ENCODE measurements around the gene GSE1. TPM values are rescaled to one million over a fixed set of nuclear protein-coding genes. Genes with fewer than 3 reads are reported as not detected.
A peak's percentile ranks its signal among the peaks of the same experiment; 100 is the strongest.

The GSE1 gene
- total and polyA plus RNA-seq, 5 donors from 2014 or later = 0.38 to 17.1 (median 0.55) TPM

DNA sequence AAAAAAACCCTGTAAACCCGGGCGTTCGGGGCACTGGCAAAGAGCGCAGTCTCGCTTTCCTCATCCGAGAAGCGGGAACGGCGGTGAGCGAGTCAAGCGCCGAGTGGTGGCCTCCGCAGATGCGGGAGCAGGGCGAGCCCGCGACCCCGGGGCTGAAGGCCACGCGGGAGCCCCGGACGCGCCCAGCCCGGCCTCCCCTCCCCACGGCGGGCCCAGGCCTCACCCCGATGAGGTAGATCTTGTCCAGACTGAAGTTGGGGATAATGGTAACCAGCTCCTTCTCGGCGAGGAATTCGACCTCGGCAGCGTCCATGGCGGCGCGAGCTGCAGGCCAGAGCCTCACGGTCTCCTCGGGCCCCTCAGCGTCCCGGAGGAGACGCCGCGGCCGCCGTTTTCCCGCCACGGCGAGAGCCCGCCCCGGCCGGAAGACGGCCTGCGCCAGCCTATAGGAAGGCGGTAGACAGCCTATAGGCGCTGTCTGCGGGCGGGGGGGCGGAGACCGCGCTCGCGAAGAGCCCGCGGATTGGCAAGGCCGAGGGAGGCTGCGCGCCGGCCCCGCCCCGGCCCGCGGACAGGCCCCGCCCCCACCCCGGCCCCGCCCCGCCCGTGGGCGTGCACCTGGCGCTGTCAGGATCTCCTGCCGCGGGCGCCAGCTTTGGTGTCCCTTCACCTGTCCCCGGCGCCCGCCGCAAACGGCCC, 75.6 kb downstream of the GSE1 start, which contains the start of gene GINS2:
GINS2 (minus strand) TSS at position 369 of the 699 bp plus-strand sequence; CDS start at position 313, 56 bp downstream.
- H3K27me3 Mint-ChIP-seq = peaks cover 20% of the 10 kb centered on the region
- DNase-seq (peak; percentile 88 to 94 (median 89)), ATAC-seq (ENCODE audit: low read depth in 2 of 2) (peak; percentile 100)
- H3K36me3 ChIP-seq (ENCODE audit: control insufficient read depth, insufficient read depth, low read length) = no peaks in the 10 kb centered on the region
- H3K4me3 ChIP-seq (ENCODE audit: low read depth, low read length) = peak within 1 kb of the TSS; percentile 48
- no peaks in the 10 kb centered on the region for H3K9me3 Mint-ChIP-seq
- no peaks in the 10 kb centered on the region for H3K9me3 ChIP-seq (ENCODE audit: control insufficient read depth in 2 of 2, low read length in 2 of 2)
- H3K36me3 Mint-ChIP-seq = peaks cover 4% of the 10 kb centered on the region
- peaks cover 19% of the 10 kb centered on the region for H3K4me1 ChIP-seq (ENCODE audit: control insufficient read depth, insufficient read depth, low read length, poor library complexity, severe bottlenecking)
- peak within 1 kb of the TSS; percentile 78 to 91 (median 83) for H3K4me3 Mint-ChIP-seq
- peaks cover 5% of the 10 kb centered on the region for H3K27me3 ChIP-seq (ENCODE audit: control insufficient read depth, insufficient read depth, low read length)
- peaks cover 0 to 17% (median 8%) of the 10 kb centered on the region in 4 donors for H3K4me1 Mint-ChIP-seq
- no peak within 1 kb of the TSS for H3K27ac ChIP-seq (ENCODE audit: insufficient read depth, low read length, poor library complexity, severe bottlenecking)
- H3K27ac Mint-ChIP-seq = no peak within 1 kb of the TSS

DNA sequence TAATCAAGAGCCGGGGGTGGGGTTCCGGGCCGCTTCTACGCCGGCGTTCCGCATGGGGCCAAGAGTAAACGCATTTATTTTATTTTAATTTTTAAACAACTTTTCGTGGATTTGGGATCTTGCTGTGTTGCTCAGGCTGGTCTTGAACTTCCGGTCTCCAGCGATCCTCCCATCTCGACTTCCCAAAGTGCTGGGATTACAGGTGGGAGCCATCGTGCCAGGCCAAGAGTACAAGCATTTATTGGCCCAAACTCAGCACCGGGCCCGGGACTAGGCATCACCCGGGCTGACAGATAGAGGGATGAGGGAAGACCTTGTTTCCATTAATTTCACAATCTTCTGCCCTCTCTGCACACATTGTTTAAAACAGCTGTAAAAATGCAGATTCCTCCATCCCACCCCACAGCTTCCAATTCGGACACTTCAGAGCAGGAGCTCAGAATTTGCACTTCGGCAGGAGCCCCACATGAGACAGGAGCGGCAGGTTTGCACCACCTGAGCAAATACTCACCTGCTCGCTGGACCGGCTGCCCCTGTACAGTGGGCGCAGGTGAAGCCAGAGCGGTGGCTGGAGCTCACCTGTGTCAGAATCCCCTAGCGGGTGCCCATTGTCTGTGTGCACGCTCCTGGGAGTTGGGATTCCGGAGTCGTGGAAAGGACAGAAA, 76.3 kb downstream of the GSE1 start:
- H3K36me3 ChIP-seq (ENCODE audit: control insufficient read depth, insufficient read depth, low read length) = no peaks in the 10 kb centered on the region
- Mint-ChIP-seq H3K27ac (no peak overlapping the region), H3K4me1 (peaks cover 0 to 17% (median 7%) of the 10 kb centered on the region in 4 donors), H3K4me3 (peak overlapping the region in 2 of 4 donors; percentile 72), H3K36me3 (peaks cover 2% of the 10 kb centered on the region), H3K27me3 (peaks cover 25% of the 10 kb centered on the region), H3K9me3 (no peaks in the 10 kb centered on the region)
- peaks cover 5% of the 10 kb centered on the region for H3K27me3 ChIP-seq (ENCODE audit: control insufficient read depth, insufficient read depth, low read length)
- H3K27ac ChIP-seq (ENCODE audit: insufficient read depth, low read length, poor library complexity, severe bottlenecking) = no peak overlapping the region
- H3K4me1 ChIP-seq (ENCODE audit: control insufficient read depth, insufficient read depth, low read length, poor library complexity, severe bottlenecking) = peaks cover 19% of the 10 kb centered on the region
- no peaks in the 10 kb centered on the region for H3K9me3 ChIP-seq (ENCODE audit: control insufficient read depth in 2 of 2, low read length in 2 of 2)
- H3K4me3 ChIP-seq (ENCODE audit: low read depth, low read length) = peak overlapping the region; percentile 41
- DNase-seq = no peak
- no peak for ATAC-seq (ENCODE audit: low read depth in 2 of 2)

DNA sequence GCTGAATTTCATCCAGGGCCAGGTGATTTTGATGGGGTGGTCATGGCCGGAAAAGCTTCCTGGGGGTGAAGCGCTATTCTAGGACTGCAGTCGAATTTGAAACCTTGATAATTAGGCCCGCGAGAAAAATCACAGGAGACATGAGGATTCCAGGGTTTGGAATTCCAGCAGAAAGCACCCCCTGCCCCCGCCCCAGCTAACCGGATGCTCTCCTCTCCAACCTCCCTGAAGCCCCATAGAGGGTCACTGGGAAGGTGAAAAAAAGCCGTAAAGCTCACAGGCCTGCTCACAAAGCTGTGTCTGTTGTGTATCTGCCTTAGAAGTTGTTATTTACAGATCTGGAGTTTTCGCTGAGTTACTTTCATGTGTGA, 76.8 kb downstream of the GSE1 start:
- Histone ChIP-seq H3K9me3 (ENCODE audit: control insufficient read depth in 2 of 2, low read length in 2 of 2) (no peaks in the 10 kb centered on the region), H3K4me3 (ENCODE audit: low read depth, low read length) (no peak overlapping the region), H3K27me3 (ENCODE audit: control insufficient read depth, insufficient read depth, low read length) (peaks cover 5% of the 10 kb centered on the region), H3K4me1 (ENCODE audit: control insufficient read depth, insufficient read depth, low read length, poor library complexity, severe bottlenecking) (peaks cover 19% of the 10 kb centered on the region), H3K36me3 (ENCODE audit: control insufficient read depth, insufficient read depth, low read length) (no peaks in the 10 kb centered on the region), H3K27ac (ENCODE audit: insufficient read depth, low read length, poor library complexity, severe bottlenecking) (no peak overlapping the region)
- Mint-ChIP-seq H3K9me3 (no peaks in the 10 kb centered on the region), H3K27me3 (peaks cover 30% of the 10 kb centered on the region), H3K4me3 (peak overlapping the region in 3 of 4 donors; percentile 33 to 59 (median 43)), H3K27ac (no peak overlapping the region), H3K4me1 (peaks cover 0 to 17% (median 7%) of the 10 kb centered on the region in 4 donors), H3K36me3 (no peaks in the 10 kb centered on the region)
- no peak for ATAC-seq (ENCODE audit: low read depth in 2 of 2)
- no peak for DNase-seq

DNA sequence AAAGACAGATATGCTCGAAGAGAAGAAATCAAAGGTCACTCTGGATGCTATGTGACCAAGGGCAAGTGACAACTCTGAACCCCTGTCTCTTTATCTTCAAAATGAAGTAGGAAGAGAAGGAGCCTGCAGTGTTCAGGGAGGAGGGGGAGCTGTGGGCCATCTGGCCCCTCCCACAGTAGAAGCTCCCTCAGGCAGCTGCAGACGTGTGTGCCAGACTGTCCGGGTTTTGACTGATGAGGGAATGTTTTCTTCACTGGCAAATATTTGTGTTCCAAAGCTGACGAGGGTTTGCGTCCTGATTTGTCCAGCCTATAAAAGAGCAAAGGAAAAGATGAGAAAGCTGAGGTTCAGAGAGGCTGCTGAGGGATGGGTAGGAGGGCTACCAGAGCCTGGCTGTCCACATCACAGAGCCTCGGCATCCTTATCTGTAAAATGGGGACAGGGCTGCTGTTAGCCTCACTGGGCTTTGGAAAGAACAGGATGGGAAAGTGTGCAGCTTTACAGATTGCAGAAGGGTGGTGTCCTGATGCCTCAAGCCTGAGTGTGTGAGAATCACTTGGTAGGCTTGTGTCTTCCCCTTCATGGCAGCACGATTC, 77.4 kb downstream of the GSE1 start:
- no peaks in the 10 kb centered on the region for H3K9me3 Mint-ChIP-seq
- H3K27ac Mint-ChIP-seq = peak overlapping the region in 1 of 3 donors; percentile 38
- Histone ChIP-seq H3K27me3 (ENCODE audit: control insufficient read depth, insufficient read depth, low read length) (peaks cover 5% of the 10 kb centered on the region), H3K36me3 (ENCODE audit: control insufficient read depth, insufficient read depth, low read length) (no peaks in the 10 kb centered on the region), H3K4me1 (ENCODE audit: control insufficient read depth, insufficient read depth, low read length, poor library complexity, severe bottlenecking) (peaks cover 19% of the 10 kb centered on the region), H3K27ac (ENCODE audit: insufficient read depth, low read length, poor library complexity, severe bottlenecking) (no peak overlapping the region), H3K9me3 (ENCODE audit: control insufficient read depth in 2 of 2, low read length in 2 of 2) (no peaks in the 10 kb centered on the region), H3K4me3 (ENCODE audit: low read depth, low read length) (no peak overlapping the region)
- peaks cover 32% of the 10 kb centered on the region for H3K27me3 Mint-ChIP-seq
- peaks cover 0 to 17% (median 7%) of the 10 kb centered on the region in 4 donors for H3K4me1 Mint-ChIP-seq
- DNase-seq (no peak), ATAC-seq (ENCODE audit: low read depth in 2 of 2) (no peak)
- no peaks in the 10 kb centered on the region for H3K36me3 Mint-ChIP-seq
- H3K4me3 Mint-ChIP-seq = peak overlapping the region in 1 of 4 donors; percentile 83

DNA sequence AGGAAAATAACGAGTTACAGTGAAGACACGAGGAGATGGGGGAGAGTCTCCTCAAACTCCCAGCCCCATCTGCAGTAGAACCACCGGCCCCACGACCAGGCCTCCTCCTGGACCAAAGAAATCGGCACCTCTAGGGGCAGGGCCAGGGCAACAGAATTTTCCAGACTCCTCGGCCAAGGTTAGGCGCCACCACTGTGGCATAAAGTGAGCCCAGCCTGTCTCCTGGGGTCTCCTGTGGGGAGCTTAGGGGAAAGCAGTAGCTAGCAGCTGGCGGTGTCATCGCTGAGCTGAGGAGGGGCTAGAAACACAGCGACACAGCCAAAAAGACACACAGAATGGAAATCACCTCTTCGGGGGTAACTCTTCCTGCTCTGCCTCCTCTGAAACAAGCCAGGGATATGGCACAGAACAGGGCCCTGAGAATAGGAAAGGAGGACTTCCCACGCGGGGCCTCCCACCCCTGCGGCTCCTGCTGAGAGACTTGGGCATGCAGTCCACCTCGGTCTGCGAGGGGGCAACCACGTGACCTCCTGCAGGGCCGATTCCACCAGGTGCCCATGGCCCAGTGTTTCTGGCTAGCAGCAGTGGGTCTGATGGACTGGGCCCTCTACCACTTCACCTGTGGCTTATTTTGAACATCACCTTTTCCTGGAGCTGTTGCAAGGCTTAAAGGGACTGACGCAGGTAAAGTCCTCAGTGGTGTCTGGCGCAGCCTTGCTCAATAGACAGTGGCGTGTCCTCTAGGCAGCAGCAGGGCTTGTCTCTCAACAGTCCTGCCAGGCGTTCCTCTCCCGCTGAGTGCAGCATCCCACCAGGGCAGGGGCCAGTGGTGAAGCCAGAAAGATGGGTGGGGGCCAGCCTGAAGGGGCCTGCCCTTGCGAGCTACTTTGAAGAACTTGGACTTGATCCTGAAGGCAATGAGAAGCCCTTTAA, 82.3 kb downstream of the GSE1 start:
- Histone ChIP-seq H3K36me3 (ENCODE audit: control insufficient read depth, insufficient read depth, low read length) (no peaks in the 10 kb centered on the region), H3K27ac (ENCODE audit: insufficient read depth, low read length, poor library complexity, severe bottlenecking) (no peak overlapping the region), H3K4me1 (ENCODE audit: control insufficient read depth, insufficient read depth, low read length, poor library complexity, severe bottlenecking) (no peaks in the 10 kb centered on the region), H3K4me3 (ENCODE audit: low read depth, low read length) (no peak overlapping the region), H3K27me3 (ENCODE audit: control insufficient read depth, insufficient read depth, low read length) (peaks cover 5% of the 10 kb centered on the region), H3K9me3 (ENCODE audit: control insufficient read depth in 2 of 2, low read length in 2 of 2) (no peaks in the 10 kb centered on the region)
- Mint-ChIP-seq H3K27ac (no peak overlapping the region), H3K36me3 (no peaks in the 10 kb centered on the region), H3K27me3 (peaks cover 29% of the 10 kb centered on the region), H3K4me1 (no peaks in the 10 kb centered on the region), H3K4me3 (no peak overlapping the region), H3K9me3 (no peaks in the 10 kb centered on the region)
- DNase-seq = no peak
- no peak for ATAC-seq (ENCODE audit: low read depth in 2 of 2)

DNA sequence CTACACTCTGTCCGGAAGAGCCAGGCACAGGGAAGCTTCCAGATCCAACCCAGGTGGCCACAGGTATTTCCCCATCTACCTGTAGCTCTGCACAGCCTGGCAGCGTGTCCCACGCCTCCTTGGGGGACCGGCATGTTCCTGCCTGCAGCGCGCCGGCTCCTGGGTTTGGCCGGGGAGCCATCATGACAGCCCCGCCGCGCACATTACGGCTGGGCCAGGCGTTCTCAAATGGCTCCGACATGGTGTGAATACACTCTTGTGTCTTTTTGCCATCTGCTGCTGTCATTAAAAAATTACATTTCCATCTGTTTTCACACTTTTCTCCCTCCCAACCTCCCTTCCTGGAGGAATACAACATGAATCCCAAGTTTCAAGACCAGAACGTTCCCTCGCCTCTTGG, 83.7 kb downstream of the GSE1 start:
- peaks cover 0 to 1% (median 0%) of the 10 kb centered on the region in 7 donors for H3K9me3 Mint-ChIP-seq
- DNase-seq (no peak), ATAC-seq (ENCODE audit: low read depth in 2 of 2) (no peak)
- Histone ChIP-seq H3K4me1 (ENCODE audit: control insufficient read depth, insufficient read depth, low read length, poor library complexity, severe bottlenecking) (no peaks in the 10 kb centered on the region), H3K9me3 (ENCODE audit: control insufficient read depth in 2 of 2, low read length in 2 of 2) (no peaks in the 10 kb centered on the region), H3K36me3 (ENCODE audit: control insufficient read depth, insufficient read depth, low read length) (no peaks in the 10 kb centered on the region), H3K4me3 (ENCODE audit: low read depth, low read length) (no peak overlapping the region), H3K27me3 (ENCODE audit: control insufficient read depth, insufficient read depth, low read length) (no peaks in the 10 kb centered on the region), H3K27ac (ENCODE audit: insufficient read depth, low read length, poor library complexity, severe bottlenecking) (no peak overlapping the region)
- no peak overlapping the region for H3K27ac Mint-ChIP-seq
- H3K36me3 Mint-ChIP-seq = no peaks in the 10 kb centered on the region
- H3K27me3 Mint-ChIP-seq = peaks cover 21% of the 10 kb centered on the region
- no peak overlapping the region for H3K4me3 Mint-ChIP-seq
- H3K4me1 Mint-ChIP-seq = no peaks in the 10 kb centered on the region

DNA sequence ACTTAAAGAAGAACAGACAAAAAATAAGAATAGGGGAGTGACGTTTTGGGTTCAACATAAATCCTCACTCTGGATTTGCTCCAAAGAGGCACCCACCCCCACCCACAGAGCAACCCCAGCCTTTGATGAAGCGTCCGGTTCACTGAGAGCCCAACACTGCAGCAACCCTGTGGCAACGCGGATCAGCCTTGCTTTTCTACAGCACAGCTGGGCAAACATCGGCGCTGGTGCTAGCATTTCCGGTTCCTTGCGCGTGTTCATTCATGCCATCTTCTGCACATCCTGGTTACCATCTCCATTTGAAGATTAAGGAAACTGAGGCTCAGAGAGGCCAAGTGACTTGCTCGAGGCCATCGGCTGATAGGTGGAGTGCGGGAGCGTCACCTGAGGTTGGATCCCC, 84.3 kb downstream of the GSE1 start:
- Mint-ChIP-seq H3K27me3 (peaks cover 14% of the 10 kb centered on the region), H3K9me3 (peaks cover 0 to 2% (median 0%) of the 10 kb centered on the region in 7 donors), H3K36me3 (no peaks in the 10 kb centered on the region), H3K27ac (peak overlapping the region in 1 of 3 donors; percentile 45), H3K4me3 (no peak overlapping the region), H3K4me1 (no peaks in the 10 kb centered on the region)
- Histone ChIP-seq H3K27ac (ENCODE audit: insufficient read depth, low read length, poor library complexity, severe bottlenecking) (no peak overlapping the region), H3K36me3 (ENCODE audit: control insufficient read depth, insufficient read depth, low read length) (no peaks in the 10 kb centered on the region), H3K27me3 (ENCODE audit: control insufficient read depth, insufficient read depth, low read length) (no peaks in the 10 kb centered on the region), H3K9me3 (ENCODE audit: control insufficient read depth in 2 of 2, low read length in 2 of 2) (no peaks in the 10 kb centered on the region), H3K4me1 (ENCODE audit: control insufficient read depth, insufficient read depth, low read length, poor library complexity, severe bottlenecking) (no peaks in the 10 kb centered on the region), H3K4me3 (ENCODE audit: low read depth, low read length) (no peak overlapping the region)
- DNase-seq = no peak
- ATAC-seq (ENCODE audit: low read depth in 2 of 2) = no peak

Measured in CD4-positive, CD25-positive, alpha-beta regulatory T cell (primary cell).